ENCODE data around the gene THRB.

Gene THRB

GRCh38 chr3:24255414-24255813, 239.2 kb downstream of the THRB start:
- Histone ChIP-seq H3K27me3 (no peaks in the 10 kb centered on the region), H3K4me1 (no peaks in the 10 kb centered on the region), H3K36me3 (no peaks in the 10 kb centered on the region), H3K4me3 (ENCODE audit: low read depth, low read length) (no peak overlapping the region), H3K9me3 (no peaks in the 10 kb centered on the region)
- no peak for DNase-seq
- no peak for TF ChIP-seq CTCF (IDR thresholded peaks at IDR 0.05; ENCODE audit: low read depth, low read length)

DNA sequence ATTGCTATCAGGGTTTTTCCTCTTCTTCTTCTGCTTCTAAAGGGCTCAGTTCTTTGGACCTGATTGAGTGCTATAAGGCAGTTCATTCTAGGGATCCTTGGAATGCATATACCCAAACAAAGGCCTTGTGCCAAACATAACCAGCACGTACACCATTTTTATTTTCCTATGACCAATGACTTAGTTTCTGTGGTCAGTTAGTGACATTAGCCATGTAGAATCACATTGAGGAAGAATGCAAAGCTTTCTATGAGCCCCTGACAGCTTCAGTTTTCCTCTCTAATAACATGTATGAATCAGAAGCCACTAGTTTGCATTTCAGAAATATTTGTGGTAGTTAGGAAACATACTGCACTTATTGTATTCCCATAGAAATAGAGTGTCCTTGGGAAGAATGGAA, 240.0 kb downstream of the THRB start:
- Histone ChIP-seq H3K9me3 (no peaks in the 10 kb centered on the region), H3K4me1 (no peaks in the 10 kb centered on the region), H3K36me3 (no peaks in the 10 kb centered on the region), H3K27me3 (no peaks in the 10 kb centered on the region), H3K4me3 (ENCODE audit: low read depth, low read length) (no peak overlapping the region)
- DNase-seq, result no peak
- no peak for TF ChIP-seq CTCF (IDR thresholded peaks at IDR 0.05; ENCODE audit: low read depth, low read length)

- H3K27me3 ChIP-seq, result no peaks in the 10 kb centered on the region
- no peak overlapping the region for H3K4me3 ChIP-seq (ENCODE audit: low read depth, low read length)
- H3K9me3 ChIP-seq, result no peaks in the 10 kb centered on the region
- TF ChIP-seq CTCF (IDR thresholded peaks at IDR 0.05; ENCODE audit: low read depth, low read length), result no peak
- H3K36me3 ChIP-seq, result no peaks in the 10 kb centered on the region
- no peak for DNase-seq
- H3K4me1 ChIP-seq, result no peaks in the 10 kb centered on the region
Observed at GRCh38 chr3:24253336-24253735, 241.3 kb downstream of the THRB start.

DNA sequence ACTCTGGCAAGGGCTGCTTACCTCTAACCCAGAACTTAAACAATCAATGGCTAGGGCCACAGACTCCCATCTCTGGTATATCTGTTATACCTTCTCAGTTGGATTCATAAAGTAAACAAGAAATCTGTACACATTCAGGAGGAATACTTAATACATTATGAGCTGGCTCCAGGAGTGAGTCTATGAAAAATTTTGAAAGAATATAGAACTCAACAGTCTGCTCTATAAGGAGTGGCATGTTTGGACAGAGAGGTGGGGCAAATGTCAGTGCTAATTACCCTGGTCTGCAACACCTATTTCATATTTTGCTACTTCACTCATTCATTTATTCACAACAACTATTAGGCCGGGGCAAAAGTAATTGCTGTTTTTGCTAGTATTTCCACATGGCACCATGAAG, 245.1 kb downstream of the THRB start:
- H3K4me1 ChIP-seq, result no peaks in the 10 kb centered on the region
- no peaks in the 10 kb centered on the region for H3K9me3 ChIP-seq
- H3K36me3 ChIP-seq, result no peaks in the 10 kb centered on the region
- TF ChIP-seq CTCF (IDR thresholded peaks at IDR 0.05; ENCODE audit: low read depth, low read length), result no peak
- no peaks in the 10 kb centered on the region for H3K27me3 ChIP-seq
- no peak for DNase-seq
- no peak overlapping the region for H3K4me3 ChIP-seq (ENCODE audit: low read depth, low read length)

DNA sequence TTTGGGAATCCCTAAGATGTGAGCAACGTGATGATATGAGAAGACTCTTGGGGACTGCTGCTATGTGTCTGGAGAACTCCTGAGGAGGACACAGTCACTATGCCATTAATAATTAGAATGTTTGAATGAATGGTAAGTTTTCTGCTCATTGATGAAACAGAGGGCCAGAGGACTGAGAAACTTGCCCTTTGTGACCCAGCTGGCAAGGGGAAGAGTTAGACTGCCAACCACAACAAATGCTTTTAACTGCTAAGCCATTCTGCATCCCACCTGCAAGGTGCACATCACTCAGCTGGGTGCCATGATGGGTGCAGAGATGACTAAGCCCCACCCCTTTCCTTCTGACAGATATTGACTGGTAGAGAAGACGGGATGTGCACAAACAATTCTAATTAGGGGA, 249.6 kb downstream of the THRB start:
- no peaks in the 10 kb centered on the region for H3K4me1 ChIP-seq
- H3K36me3 ChIP-seq, result no peaks in the 10 kb centered on the region
- DNase-seq, result no peak
- H3K27me3 ChIP-seq, result no peaks in the 10 kb centered on the region
- no peak overlapping the region for H3K4me3 ChIP-seq (ENCODE audit: low read depth, low read length)
- H3K9me3 ChIP-seq, result no peaks in the 10 kb centered on the region
- TF ChIP-seq CTCF (IDR thresholded peaks at IDR 0.05; ENCODE audit: low read depth, low read length), result no peak

DNA sequence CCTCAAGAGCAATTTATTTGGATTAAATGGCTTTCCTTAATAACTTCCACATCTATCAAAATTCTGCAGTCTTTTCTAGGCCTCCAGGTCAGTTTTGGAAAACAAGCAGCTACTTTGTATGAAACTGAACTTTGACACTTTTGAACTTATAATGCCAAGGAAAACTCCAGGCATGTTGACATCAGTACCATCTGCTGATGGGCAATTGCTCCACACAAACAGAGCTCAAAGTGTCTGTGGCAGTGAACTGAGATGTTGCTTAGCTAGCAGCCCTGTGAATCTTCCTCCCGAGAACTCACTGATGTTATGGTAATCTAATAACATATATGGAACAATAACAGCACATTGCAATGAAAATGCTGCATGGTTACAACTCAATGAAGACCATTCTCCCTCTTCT, 250.2 kb downstream of the THRB start:
- DNase-seq, result no peak
- no peak for TF ChIP-seq CTCF (IDR thresholded peaks at IDR 0.05; ENCODE audit: low read depth, low read length)
- Histone ChIP-seq H3K36me3 (no peaks in the 10 kb centered on the region), H3K4me1 (no peaks in the 10 kb centered on the region), H3K27me3 (no peaks in the 10 kb centered on the region), H3K4me3 (ENCODE audit: low read depth, low read length) (no peak overlapping the region), H3K9me3 (no peaks in the 10 kb centered on the region)

Measured in BE2C (cell line).